Smooth muscle cell (in vitro differentiated cells): ENCODE results near the gene CNPPD1. TPM values are rescaled to one million over a fixed set of nuclear protein-coding genes. Genes with fewer than 3 reads are reported as not detected.

ENCODE experiments used
- DNase-seq: peaks from one replicate; lab custom pipeline; 2025; ENCODE audit not compliant: unreplicated experiment; lab: John Stamatoyannopoulos, UW
- H2AFZ ChIP-seq: fragments of 200-600 bp; sonication (generic); 2 replicates; pipeline ENCODE4 v1.6.0; 2016; ENCODE audit warnings: antibody characterized with exemption, low read depth, mild to moderate bottlenecking
- H3F3A ChIP-seq: fragments of 200-600 bp; sonication (generic); 2 replicates; pipeline ENCODE4 v1.6.0; 2017; ENCODE audit warnings: antibody characterized with exemption, low read depth
- H3K27ac ChIP-seq: fragments of 200-600 bp; sonication (generic); 2 replicates; pipeline ENCODE4 v1.5.1; 2016; ENCODE audit warnings: low read depth, mild to moderate bottlenecking
- H3K27me3 ChIP-seq: fragments of 200-600 bp; sonication (generic); 2 replicates; pipeline ENCODE4 v1.6.1; 2016; ENCODE audit warnings: low read depth, mild to moderate bottlenecking
- H3K36me3 ChIP-seq: fragments of 200-600 bp; sonication (generic); 2 replicates; pipeline ENCODE4 v1.5.1; 2016; ENCODE audit warnings: low read depth
- H3K4me1 ChIP-seq: fragments of 200-600 bp; sonication (generic); 2 replicates; pipeline ENCODE4 v1.5.1; 2016; ENCODE audit warnings: low read depth
- H3K4me2 ChIP-seq: fragments of 200-600 bp; sonication (generic); 2 replicates; pipeline ENCODE4 v1.6.0; 2016; ENCODE audit warnings: mild to moderate bottlenecking
- H3K4me3 ChIP-seq: fragments of 200-600 bp; sonication (generic); 2 replicates; pipeline ENCODE4 v1.5.1; 2016; ENCODE audit warnings: mild to moderate bottlenecking
- H3K79me2 ChIP-seq: fragments of 200-600 bp; sonication (generic); 2 replicates; pipeline ENCODE4 v1.6.0; 2016; ENCODE audit warnings: low read depth, mild to moderate bottlenecking
- H3K9ac ChIP-seq: fragments of 200-600 bp; sonication (generic); 2 replicates; pipeline ENCODE4 v1.6.0; 2016; ENCODE audit warnings: low read depth
- H3K9me3 ChIP-seq: fragments of 200-600 bp; sonication (generic); replicated peaks from 2 replicates; pipeline ENCODE4 v1.5.1; 2016; ENCODE audit warnings: low read depth
- H4K20me1 ChIP-seq: fragments of 200-600 bp; sonication (generic); 2 replicates; pipeline ENCODE4 v1.6.0; 2016; ENCODE audit warnings: low read depth
- WGBS: methylation state at CpG from one replicate; pipeline ENCODE4 v1.1.7; 2016; ENCODE audit warnings: low lambda C conversion rate; 5-methylcytosine and 5-hydroxymethylcytosine counted together
- polyA plus RNA-seq: library from polyadenylated mRNA; unstranded; fragments of >200 nt; fragmentation: Nextera tagmentation; extraction: Ambion mirVana; gene quantifications from 2 replicates; pipeline ENCODE4 v1.2.1, GENCODE V29; 2016
- total RNA-seq: library from RNA; depleted of rRNA; stranded (reverse); fragments of >200 nt; gene quantifications from 2 replicates; pipeline ENCODE4 v1.2.3, GENCODE V29; 2014
- TF ChIP-seq, protein P1 (sequence below): fragments of 200-600 bp; sonication (generic); IDR thresholded peaks from 2 replicates; pipeline ENCODE4 v1.5.1; 2017; ENCODE audit warnings: borderline replicate concordance, mild to moderate bottlenecking, antibody characterized with exemption; ENCODE audit not compliant: insufficient read depth, poor library complexity, severe bottlenecking

The CNPPD1 gene
- total and polyA plus RNA-seq, 2 experiments from 2014 or later = 14.8 to 26.0 TPM

DNA sequence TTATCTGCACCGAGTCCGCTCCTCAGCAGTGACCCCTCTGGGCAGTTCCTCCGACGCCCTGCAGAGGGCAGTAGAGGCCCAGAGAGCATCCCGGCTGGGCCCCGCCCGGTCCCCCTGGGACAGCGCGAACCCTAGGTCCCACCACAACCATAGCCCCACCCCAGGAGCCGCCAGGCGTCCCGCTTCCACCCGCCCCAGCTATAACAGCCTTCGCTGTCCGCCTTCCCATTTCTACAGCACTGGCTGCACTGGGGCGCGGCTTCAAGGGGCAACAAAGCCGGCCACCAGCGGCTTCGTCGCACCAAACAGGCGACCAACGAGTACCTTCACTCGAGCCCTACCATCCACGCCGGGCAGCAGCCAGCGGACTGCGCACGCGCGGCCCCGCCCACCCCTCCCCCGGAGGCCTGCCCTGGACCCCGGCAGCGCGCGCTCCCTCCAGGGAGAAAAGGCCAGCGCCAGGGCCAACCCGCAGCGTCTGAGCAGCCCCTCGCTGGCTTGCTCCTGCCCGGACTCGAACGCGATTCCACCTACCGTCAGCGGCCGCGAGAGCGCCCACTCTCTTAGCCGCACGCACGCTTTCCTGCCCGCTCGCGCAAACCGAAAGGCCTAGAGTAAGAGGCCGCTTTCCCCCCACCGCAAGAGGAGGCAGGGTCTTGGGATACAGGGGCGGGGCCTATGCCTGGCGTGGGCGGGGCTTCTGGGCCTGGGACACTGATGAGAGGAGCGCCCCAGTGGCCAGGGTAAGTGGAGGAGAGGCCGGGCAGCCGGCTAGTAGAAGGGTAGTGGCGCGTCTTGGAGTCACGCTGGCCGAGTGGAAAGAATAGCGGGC lies 16.3 kb downstream of the CNPPD1 start, which contains the start of gene NHEJ1:
Gene NHEJ1, minus strand, starts transcription at position 630 of the 832 bp plus-strand sequence. CDS start 2,453 bp downstream, outside the sequence.
- Histone ChIP-seq H2AFZ (peak within 1 kb of the TSS; percentile 89), H3K36me3 (no peaks in the 10 kb centered on the region), H4K20me1 (no peaks in the 10 kb centered on the region), H3K27me3 (no peaks in the 10 kb centered on the region), H3K4me2 (peak within 1 kb of the TSS; percentile 97), H3K4me1 (peaks cover 4% of the 10 kb centered on the region), H3K79me2 (no peaks in the 10 kb centered on the region), H3K9ac (peak within 1 kb of the TSS; percentile 75), H3K9me3 (no peaks in the 10 kb centered on the region), H3K27ac (peak within 1 kb of the TSS; percentile 75), H3K4me3 (peak within 1 kb of the TSS; percentile 92), H3F3A (no peaks in the 10 kb centered on the region)
- peak; percentile 98 for DNase-seq
- TF ChIP-seq, protein P1, sequence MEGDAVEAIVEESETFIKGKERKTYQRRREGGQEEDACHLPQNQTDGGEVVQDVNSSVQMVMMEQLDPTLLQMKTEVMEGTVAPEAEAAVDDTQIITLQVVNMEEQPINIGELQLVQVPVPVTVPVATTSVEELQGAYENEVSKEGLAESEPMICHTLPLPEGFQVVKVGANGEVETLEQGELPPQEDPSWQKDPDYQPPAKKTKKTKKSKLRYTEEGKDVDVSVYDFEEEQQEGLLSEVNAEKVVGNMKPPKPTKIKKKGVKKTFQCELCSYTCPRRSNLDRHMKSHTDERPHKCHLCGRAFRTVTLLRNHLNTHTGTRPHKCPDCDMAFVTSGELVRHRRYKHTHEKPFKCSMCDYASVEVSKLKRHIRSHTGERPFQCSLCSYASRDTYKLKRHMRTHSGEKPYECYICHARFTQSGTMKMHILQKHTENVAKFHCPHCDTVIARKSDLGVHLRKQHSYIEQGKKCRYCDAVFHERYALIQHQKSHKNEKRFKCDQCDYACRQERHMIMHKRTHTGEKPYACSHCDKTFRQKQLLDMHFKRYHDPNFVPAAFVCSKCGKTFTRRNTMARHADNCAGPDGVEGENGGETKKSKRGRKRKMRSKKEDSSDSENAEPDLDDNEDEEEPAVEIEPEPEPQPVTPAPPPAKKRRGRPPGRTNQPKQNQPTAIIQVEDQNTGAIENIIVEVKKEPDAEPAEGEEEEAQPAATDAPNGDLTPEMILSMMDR = peak; percentile 100
- 1% methylated on average over 49 of the region's 70 CpGs for WGBS

DNA sequence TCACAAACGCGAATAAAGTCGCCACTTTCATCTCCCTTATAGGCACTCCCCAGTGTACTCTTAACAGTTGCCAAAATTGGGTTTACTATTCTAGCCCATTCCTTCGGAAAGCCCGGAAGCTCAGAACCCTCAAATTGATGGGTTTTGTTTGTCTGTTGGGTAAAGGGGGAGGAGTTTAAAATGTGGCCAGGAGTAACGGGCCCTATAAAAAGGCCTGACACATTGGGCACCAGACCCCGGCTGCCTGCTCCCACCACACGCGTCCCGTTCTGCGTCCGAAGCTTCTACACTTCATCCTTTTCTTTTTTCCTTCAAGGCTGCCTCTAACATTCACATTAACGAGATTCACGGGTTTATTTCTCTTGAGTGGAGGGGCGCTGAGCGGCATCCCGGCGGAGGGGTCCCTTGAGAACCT lies 16.9 kb downstream of the CNPPD1 start:
- H3K4me3 ChIP-seq = peak overlapping the region; percentile 92
- H3K27ac ChIP-seq = no peak overlapping the region

DNA sequence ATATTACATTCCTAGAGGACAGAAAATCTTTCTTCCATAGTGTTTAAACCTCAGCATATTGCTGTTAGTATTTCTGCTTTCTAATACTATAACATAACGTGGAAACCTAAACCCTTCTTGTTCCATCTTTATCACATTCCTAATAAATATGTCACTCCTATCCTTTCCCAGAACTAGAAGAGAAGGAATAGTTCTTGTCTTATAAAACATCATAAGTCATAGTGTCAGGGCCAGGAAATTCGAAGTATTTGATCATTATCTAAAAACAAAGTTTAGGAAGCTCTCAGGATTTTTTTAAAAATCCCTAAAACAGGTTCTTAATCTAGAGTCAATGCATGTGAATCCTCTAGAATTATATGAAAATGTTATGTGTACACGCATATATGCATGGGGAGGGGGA lies 18.1 kb downstream of the CNPPD1 start:
- DNase-seq = no peak
- H3F3A ChIP-seq = no peaks in the 10 kb centered on the region
- no peaks in the 10 kb centered on the region for H3K27me3 ChIP-seq
- H3K27ac ChIP-seq = no peak overlapping the region
- H4K20me1 ChIP-seq = no peaks in the 10 kb centered on the region
- H3K4me2 ChIP-seq = no peak overlapping the region
- peaks cover 4% of the 10 kb centered on the region for H3K4me1 ChIP-seq
- H3K9ac ChIP-seq = no peak overlapping the region
- WGBS = 86% methylated on average over 3 of the region's 3 CpGs
- H3K36me3 ChIP-seq = peaks cover 3% of the 10 kb centered on the region
- no peaks in the 10 kb centered on the region for H3K9me3 ChIP-seq
- no peak overlapping the region for H3K4me3 ChIP-seq
- TF ChIP-seq, protein P1 = no peak
- no peak overlapping the region for H2AFZ ChIP-seq
- no peaks in the 10 kb centered on the region for H3K79me2 ChIP-seq

More for the DNA sequence above, 16.9 kb downstream of the CNPPD1 start:
- Histone ChIP-seq H2AFZ (peak overlapping the region; percentile 89), H3F3A (no peaks in the 10 kb centered on the region), H3K9me3 (no peaks in the 10 kb centered on the region), H4K20me1 (no peaks in the 10 kb centered on the region), H3K27me3 (no peaks in the 10 kb centered on the region), H3K4me2 (peak overlapping the region; percentile 97), H3K9ac (no peak overlapping the region), H3K36me3 (no peaks in the 10 kb centered on the region), H3K79me2 (no peaks in the 10 kb centered on the region), H3K4me1 (peaks cover 4% of the 10 kb centered on the region)
- TF ChIP-seq, protein P1 = no peak
- no peak for DNase-seq
- WGBS = 20% methylated on average over 18 of the region's 18 CpGs
